Karpas-422 (cell line): ENCODE results near the gene RAPGEF4. TPM values are rescaled to one million over a fixed set of nuclear protein-coding genes. Genes with fewer than 3 reads are reported as not detected.

Source experiments
- DNase-seq: peaks from one replicate; pipeline ENCODE4 v3.0.0-alpha.2; 2015
- H2AFZ ChIP-seq: fragments of 200-600 bp; sonication (generic); 2 replicates; pipeline ENCODE4 v1.6.1; 2014; ENCODE audit warnings: antibody characterized with exemption, low read length, mixed read lengths
- H3K27ac ChIP-seq: fragments of 200-600 bp; sonication (generic); 2 replicates; pipeline ENCODE4 v1.5.1; 2014; ENCODE audit warnings: mild to moderate bottlenecking, low read length, moderate library complexity
- H3K27me3 ChIP-seq: fragments of 200-600 bp; sonication (generic); 2 replicates; pipeline ENCODE4 v1.6.1; 2014; ENCODE audit warnings: low read length, mixed read lengths
- H3K36me3 ChIP-seq: fragments of 200-600 bp; sonication (generic); 2 replicates; pipeline ENCODE4 v1.6.1; 2014; ENCODE audit warnings: low read length, mixed read lengths; ENCODE audit not compliant: insufficient read depth
- H3K4me1 ChIP-seq: fragments of 200-600 bp; sonication (generic); 2 replicates; pipeline ENCODE4 v1.6.1; 2014; ENCODE audit warnings: mild to moderate bottlenecking, low read length, mixed read lengths
- H3K4me2 ChIP-seq: fragments of 200-600 bp; sonication (generic); 2 replicates; pipeline ENCODE4 v1.6.1; 2014; ENCODE audit warnings: low read length, low read depth, mild to moderate bottlenecking; ENCODE audit not compliant: poor library complexity, severe bottlenecking
- H3K4me3 ChIP-seq: fragments of 200-600 bp; sonication (generic); 2 replicates; pipeline ENCODE4 v1.5.1; 2014; ENCODE audit warnings: mild to moderate bottlenecking, antibody characterized with exemption, low read length, mixed read lengths
- H3K79me2 ChIP-seq: fragments of 200-600 bp; sonication (generic); 2 replicates; pipeline ENCODE4 v1.6.1; 2014; ENCODE audit warnings: mild to moderate bottlenecking, low read length, mixed read lengths
- H3K9ac ChIP-seq: fragments of 200-600 bp; sonication (generic); 2 replicates; pipeline ENCODE4 v1.6.0; 2014; ENCODE audit warnings: low read length
- H3K9me2 ChIP-seq: fragments of 200-600 bp; sonication (generic), shearing (Covaris generic); replicated peaks from 2 replicates; pipeline ENCODE4 v1.6.0; 2014; ENCODE audit warnings: mild to moderate bottlenecking, low read length, moderate library complexity; ENCODE audit not compliant: insufficient read depth
- H3K9me3 ChIP-seq: fragments of 300-700, 200-600 bp; sonication (generic); 2 replicates; pipeline ENCODE4 v1.6.1; 2014; ENCODE audit warnings: low read length, mixed read lengths
- H4K20me1 ChIP-seq: fragments of 200-600 bp; sonication (generic); 2 replicates; pipeline ENCODE4 v1.6.1; 2014; ENCODE audit warnings: mild to moderate bottlenecking, antibody characterized with exemption, low read length, low read depth; ENCODE audit not compliant: insufficient read depth
- total RNA-seq: library from RNA; depleted of rRNA; stranded (reverse); fragments of >200 nt; shearing (Covaris generic); gene quantifications from 2 replicates; pipeline ENCODE4 v1.2.3, GENCODE V29; 2014; ENCODE audit warnings: low replicate concordance

RAPGEF4 gene
- total RNA-seq, 1 experiment from 2014 or later, result 0.97 TPM

- no peaks in the 10 kb centered on the region for H4K20me1 ChIP-seq
- no peak overlapping the region for H3K27ac ChIP-seq
- H3K4me1 ChIP-seq, result no peaks in the 10 kb centered on the region
- no peaks in the 10 kb centered on the region for H3K27me3 ChIP-seq
- H3K36me3 ChIP-seq, result no peaks in the 10 kb centered on the region
- no peaks in the 10 kb centered on the region for H3K9me3 ChIP-seq
- H2AFZ ChIP-seq, result no peak overlapping the region
- no peak for DNase-seq
- H3K4me2 ChIP-seq, result no peak overlapping the region
- no peak overlapping the region for H3K9ac ChIP-seq
- no peaks in the 10 kb centered on the region for H3K79me2 ChIP-seq
- no peaks in the 10 kb centered on the region for H3K9me2 ChIP-seq
- no peak overlapping the region for H3K4me3 ChIP-seq
Measured at GRCh38 chr2:172843266-172843582, 107.6 kb downstream of the RAPGEF4 start.

GRCh38 chr2:172843902-172844715 lies 108.5 kb downstream of the RAPGEF4 start:
- Histone ChIP-seq H3K79me2 (no peaks in the 10 kb centered on the region), H4K20me1 (no peaks in the 10 kb centered on the region), H3K36me3 (no peaks in the 10 kb centered on the region), H3K9me3 (no peaks in the 10 kb centered on the region), H3K4me1 (no peaks in the 10 kb centered on the region), H3K9me2 (no peaks in the 10 kb centered on the region), H3K4me3 (no peak overlapping the region), H2AFZ (no peak overlapping the region), H3K27ac (no peak overlapping the region), H3K9ac (no peak overlapping the region), H3K27me3 (no peaks in the 10 kb centered on the region), H3K4me2 (no peak overlapping the region)
- no peak for DNase-seq

- no peaks in the 10 kb centered on the region for H3K79me2 ChIP-seq
- H3K4me3 ChIP-seq, result no peak overlapping the region
- H3K9ac ChIP-seq, result no peak overlapping the region
- H3K9me3 ChIP-seq, result no peaks in the 10 kb centered on the region
- no peaks in the 10 kb centered on the region for H3K9me2 ChIP-seq
- H2AFZ ChIP-seq, result no peak overlapping the region
- H3K4me2 ChIP-seq, result no peak overlapping the region
- DNase-seq, result no peak
- no peaks in the 10 kb centered on the region for H3K36me3 ChIP-seq
- H3K27me3 ChIP-seq, result no peaks in the 10 kb centered on the region
- no peak overlapping the region for H3K27ac ChIP-seq
- no peaks in the 10 kb centered on the region for H4K20me1 ChIP-seq
- H3K4me1 ChIP-seq, result no peaks in the 10 kb centered on the region
Measured at GRCh38 chr2:172845028-172845630, 109.5 kb downstream of the RAPGEF4 start.

GRCh38 chr2:172846551-172846950 lies 110.9 kb downstream of the RAPGEF4 start:
- Histone ChIP-seq H3K36me3 (no peaks in the 10 kb centered on the region), H3K27me3 (no peaks in the 10 kb centered on the region), H2AFZ (no peak overlapping the region), H3K9me2 (no peaks in the 10 kb centered on the region), H3K9me3 (no peaks in the 10 kb centered on the region), H3K4me3 (no peak overlapping the region), H3K9ac (no peak overlapping the region), H4K20me1 (no peaks in the 10 kb centered on the region), H3K27ac (no peak overlapping the region), H3K4me2 (no peak overlapping the region), H3K79me2 (no peaks in the 10 kb centered on the region), H3K4me1 (no peaks in the 10 kb centered on the region)
- DNase-seq, result no peak

GRCh38 chr2:172847188-172847587 lies 111.5 kb downstream of the RAPGEF4 start:
- no peak for DNase-seq
- Histone ChIP-seq H3K9me3 (no peaks in the 10 kb centered on the region), H3K79me2 (no peaks in the 10 kb centered on the region), H3K9me2 (no peaks in the 10 kb centered on the region), H3K4me2 (no peak overlapping the region), H3K36me3 (no peaks in the 10 kb centered on the region), H2AFZ (no peak overlapping the region), H4K20me1 (no peaks in the 10 kb centered on the region), H3K27ac (no peak overlapping the region), H3K4me3 (no peak overlapping the region), H3K27me3 (no peaks in the 10 kb centered on the region), H3K4me1 (no peaks in the 10 kb centered on the region), H3K9ac (no peak overlapping the region)

GRCh38 chr2:172848519-172848918 lies 112.9 kb downstream of the RAPGEF4 start:
- Histone ChIP-seq H3K9me3 (no peaks in the 10 kb centered on the region), H3K79me2 (no peaks in the 10 kb centered on the region), H3K36me3 (no peaks in the 10 kb centered on the region), H2AFZ (no peak overlapping the region), H3K27me3 (no peaks in the 10 kb centered on the region), H4K20me1 (no peaks in the 10 kb centered on the region), H3K27ac (no peak overlapping the region), H3K9ac (no peak overlapping the region), H3K9me2 (no peaks in the 10 kb centered on the region), H3K4me3 (no peak overlapping the region), H3K4me2 (no peak overlapping the region), H3K4me1 (no peaks in the 10 kb centered on the region)
- DNase-seq, result no peak

GRCh38 chr2:172849519-172850217 lies 114.0 kb downstream of the RAPGEF4 start:
- no peak overlapping the region for H3K9ac ChIP-seq
- no peak for DNase-seq
- H3K79me2 ChIP-seq, result no peaks in the 10 kb centered on the region
- H4K20me1 ChIP-seq, result no peaks in the 10 kb centered on the region
- H2AFZ ChIP-seq, result no peak overlapping the region
- H3K27ac ChIP-seq, result no peak overlapping the region
- H3K36me3 ChIP-seq, result no peaks in the 10 kb centered on the region
- H3K4me3 ChIP-seq, result no peak overlapping the region
- H3K9me2 ChIP-seq, result no peaks in the 10 kb centered on the region
- no peaks in the 10 kb centered on the region for H3K4me1 ChIP-seq
- no peak overlapping the region for H3K4me2 ChIP-seq
- no peaks in the 10 kb centered on the region for H3K9me3 ChIP-seq
- H3K27me3 ChIP-seq, result no peaks in the 10 kb centered on the region

GRCh38 chr2:172855588-172855987 lies 119.9 kb downstream of the RAPGEF4 start:
- H3K4me2 ChIP-seq, result no peak overlapping the region
- no peaks in the 10 kb centered on the region for H3K9me3 ChIP-seq
- H4K20me1 ChIP-seq, result no peaks in the 10 kb centered on the region
- H2AFZ ChIP-seq, result no peak overlapping the region
- no peaks in the 10 kb centered on the region for H3K79me2 ChIP-seq
- DNase-seq, result no peak
- H3K27me3 ChIP-seq, result no peaks in the 10 kb centered on the region
- no peaks in the 10 kb centered on the region for H3K4me1 ChIP-seq
- no peak overlapping the region for H3K9ac ChIP-seq
- no peak overlapping the region for H3K4me3 ChIP-seq
- H3K36me3 ChIP-seq, result no peaks in the 10 kb centered on the region
- no peaks in the 10 kb centered on the region for H3K9me2 ChIP-seq
- H3K27ac ChIP-seq, result no peak overlapping the region
